CD4-positive, alpha-beta T cell treated with Interferon alpha-2 for 1 hour (primary cell): ENCODE data around the gene CYP4F8.
A peak's percentile ranks its signal among the peaks of the same experiment; 100 is the strongest.
"Not testable (repeated sequence)": the region's sequence is repeated elsewhere in the genome, so short reads cannot be mapped to it uniquely, and the experiment has no call there.

Experiments used
- DNase-seq, 2 donors: peaks; one replicate each; pipeline ENCODE4 v3.0.0-alpha.2; 2020 to 2022

The CYP4F8 gene, protein sequence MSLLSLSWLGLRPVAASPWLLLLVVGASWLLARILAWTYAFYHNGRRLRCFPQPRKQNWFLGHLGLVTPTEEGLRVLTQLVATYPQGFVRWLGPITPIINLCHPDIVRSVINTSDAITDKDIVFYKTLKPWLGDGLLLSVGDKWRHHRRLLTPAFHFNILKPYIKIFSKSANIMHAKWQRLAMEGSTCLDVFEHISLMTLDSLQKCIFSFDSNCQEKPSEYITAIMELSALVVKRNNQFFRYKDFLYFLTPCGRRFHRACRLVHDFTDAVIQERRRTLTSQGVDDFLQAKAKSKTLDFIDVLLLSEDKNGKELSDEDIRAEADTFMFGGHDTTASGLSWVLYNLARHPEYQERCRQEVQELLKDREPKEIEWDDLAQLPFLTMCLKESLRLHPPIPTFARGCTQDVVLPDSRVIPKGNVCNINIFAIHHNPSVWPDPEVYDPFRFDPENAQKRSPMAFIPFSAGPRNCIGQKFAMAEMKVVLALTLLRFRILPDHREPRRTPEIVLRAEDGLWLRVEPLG

DNA sequence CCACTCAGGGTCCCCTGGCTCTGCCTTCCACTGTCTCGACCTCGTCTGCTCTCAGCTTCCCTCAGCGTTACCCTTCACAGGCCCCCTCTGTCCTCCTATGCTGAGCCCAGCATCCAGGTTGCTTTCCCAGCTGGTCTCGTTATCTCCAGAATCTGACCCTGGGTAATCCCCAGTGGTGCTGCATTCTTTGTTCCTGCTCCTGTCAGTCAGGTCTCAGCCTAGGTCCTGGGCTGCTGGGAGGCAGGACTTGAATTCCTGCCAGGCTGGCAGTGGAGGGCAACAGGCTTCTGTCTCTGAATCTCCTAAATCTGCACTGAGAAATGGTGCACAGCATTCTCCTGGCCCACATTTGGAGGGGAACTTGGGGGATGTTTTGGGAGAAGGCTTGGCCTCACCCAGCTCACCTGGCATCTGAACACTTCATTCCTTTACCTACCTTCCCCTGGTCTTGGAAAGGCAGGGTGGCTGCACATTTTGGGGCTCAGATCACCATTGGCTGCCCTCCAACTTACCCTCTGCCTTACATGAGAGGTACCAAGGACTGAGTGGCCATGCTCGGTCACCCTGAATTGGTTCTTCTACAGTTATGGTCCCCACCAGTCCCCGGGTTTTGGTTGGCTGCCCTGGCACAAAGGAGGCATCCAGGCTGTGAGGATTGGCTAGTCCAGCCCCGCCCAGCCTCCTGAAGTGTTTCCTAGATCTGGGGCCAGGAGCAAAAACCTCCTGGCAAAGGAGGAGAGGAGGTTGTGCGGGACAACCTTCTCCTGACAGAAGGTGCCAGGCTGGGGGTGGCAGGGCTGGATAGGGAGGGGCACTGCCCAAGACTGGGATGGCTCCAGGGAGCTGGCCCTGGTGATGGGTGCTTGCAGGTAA is at the start of gene CYP4F8:
Gene CYP4F8, plus strand, starts transcription at position 712 of the 873 bp plus-strand sequence. CDS start 399 bp downstream, outside the sequence.
- DNase-seq: no peak

DNA sequence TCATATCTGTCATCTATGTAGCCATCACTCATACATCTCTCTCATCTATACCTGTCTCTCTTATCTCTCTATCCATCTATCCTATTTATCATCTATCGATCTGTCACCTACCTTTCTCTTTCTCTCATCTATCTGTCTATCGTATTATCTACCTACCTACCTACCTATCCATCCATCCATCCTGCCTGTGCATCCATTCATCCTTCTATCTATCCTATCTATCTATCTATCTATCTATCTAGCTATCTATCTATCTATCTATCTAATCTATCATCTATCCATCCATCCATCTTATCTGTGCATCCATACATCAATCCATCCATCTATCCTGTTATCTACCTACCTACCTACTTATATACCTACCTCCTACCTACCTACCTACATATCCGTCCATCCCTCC is 44.6 kb upstream of the CYP4F8 start:
- DNase-seq: no peak

DNA sequence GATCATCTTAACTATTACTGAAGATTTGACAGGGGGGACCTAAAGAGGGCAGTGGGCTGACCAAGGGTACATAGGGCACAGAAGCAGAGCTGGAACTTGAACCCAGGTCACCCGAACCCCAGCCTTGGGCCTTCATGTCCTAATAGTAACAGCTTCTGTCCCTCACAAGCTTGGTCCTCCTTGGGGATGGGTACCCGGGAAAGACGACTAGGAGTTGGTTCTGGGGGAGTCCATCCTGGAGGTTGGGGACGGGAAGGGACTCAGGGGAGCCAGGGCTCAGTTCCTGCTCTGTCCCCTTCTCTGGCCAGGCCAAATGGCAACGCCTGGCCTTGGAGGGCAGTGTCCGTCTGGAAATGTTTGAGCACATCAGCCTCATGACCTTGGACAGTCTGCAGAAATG is 39.6 kb upstream of the CYP4F8 start:
- no peak for DNase-seq

DNA sequence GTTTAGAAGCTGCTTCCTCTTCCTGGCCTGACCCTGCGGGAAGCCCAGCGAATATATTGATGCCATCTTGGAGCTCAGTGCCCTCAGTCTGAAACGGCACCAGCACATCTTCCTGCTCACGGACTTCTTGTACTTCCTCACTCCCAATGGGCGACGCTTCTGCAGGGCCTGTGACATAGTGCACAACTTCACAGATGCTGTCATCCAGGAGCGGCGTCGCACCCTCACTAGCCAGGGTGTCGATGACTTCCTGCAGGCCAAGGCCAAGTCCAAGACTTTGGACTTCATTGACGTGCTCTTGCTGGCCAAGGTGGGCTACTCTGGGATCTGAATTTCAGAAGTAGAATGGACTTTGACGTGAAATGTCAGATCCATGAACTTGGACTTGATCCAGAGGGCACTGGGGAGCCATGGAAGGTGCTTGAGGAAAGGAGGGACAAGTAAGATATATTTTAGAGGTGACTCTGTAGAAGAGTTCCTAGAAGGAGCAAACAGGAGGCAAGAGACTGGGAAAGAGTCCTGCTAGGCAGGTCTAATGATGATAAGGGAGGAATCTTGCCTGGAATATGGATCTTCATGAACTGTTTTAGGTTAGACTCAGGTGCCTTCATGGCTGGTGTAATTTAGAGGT is 38.4 kb upstream of the CYP4F8 start:
- DNase-seq: no peak

DNA sequence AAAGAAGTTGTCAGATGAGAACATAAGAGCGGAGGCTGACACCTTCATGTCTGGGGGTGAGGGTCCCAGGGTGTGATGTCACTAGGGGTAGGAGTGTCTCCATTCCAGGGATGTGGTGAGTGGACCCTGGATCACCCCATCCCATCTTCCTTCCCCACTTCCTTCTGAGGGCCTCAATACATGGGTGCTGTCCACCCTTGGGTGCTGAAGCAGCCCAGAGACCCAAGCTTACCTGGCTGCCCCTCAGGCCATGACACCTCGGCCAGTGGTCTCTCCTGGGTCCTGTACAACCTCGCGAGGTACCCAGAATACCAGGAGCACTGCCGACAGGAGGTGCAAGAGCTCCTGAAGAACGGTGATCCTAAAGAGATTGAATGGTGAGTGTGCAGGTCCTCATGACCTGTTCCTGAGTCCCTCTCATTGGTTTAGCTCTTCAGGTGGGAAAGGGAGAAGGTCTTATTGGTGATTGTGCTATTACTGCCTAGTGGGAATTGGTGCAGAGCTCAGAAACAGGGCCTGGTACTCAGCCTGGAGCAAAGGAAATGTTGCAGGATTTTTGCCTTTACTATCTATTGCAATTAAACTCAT is 37.7 kb upstream of the CYP4F8 start:
- no peak for DNase-seq

DNA sequence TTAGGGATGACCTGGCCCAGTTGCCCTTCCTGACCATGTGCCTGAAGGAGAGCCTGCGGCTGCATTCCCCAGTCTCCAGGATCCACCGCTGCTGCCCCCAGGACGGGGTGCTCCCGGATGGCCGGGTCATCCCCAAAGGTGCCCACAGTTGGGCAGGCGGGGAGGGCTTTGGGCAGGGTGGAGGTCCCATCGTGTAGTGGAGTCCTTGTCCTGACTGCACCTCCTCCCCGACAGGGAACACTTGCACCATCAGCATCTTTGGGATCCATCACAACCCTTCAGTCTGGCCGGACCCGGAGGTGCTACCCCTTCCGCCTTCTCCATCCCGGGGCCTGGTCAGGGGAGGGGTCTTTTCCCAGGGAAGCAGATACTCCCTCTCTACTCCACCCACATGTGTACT is 31.7 kb upstream of the CYP4F8 start:
- DNase-seq: no peak

DNA sequence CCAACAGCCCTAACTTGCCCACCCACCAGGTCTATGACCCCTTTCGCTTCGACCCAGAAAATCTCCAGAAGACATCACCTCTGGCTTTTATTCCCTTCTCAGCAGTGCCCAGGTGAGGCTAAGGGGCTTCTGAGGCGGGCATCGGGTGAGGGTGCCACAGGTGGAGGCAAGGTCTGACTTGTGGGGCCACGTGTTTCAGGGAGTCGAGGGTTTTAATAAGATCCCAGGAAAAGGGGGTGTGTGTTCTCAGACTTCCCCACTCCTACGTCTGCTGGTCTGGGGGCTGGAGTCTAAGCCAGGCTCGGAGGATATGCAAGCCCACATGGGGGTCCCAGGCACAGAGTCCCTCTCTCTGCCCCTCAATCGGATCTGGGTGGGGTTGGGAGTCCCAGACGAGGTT is 30.9 kb upstream of the CYP4F8 start:
- no peak for DNase-seq

DNA sequence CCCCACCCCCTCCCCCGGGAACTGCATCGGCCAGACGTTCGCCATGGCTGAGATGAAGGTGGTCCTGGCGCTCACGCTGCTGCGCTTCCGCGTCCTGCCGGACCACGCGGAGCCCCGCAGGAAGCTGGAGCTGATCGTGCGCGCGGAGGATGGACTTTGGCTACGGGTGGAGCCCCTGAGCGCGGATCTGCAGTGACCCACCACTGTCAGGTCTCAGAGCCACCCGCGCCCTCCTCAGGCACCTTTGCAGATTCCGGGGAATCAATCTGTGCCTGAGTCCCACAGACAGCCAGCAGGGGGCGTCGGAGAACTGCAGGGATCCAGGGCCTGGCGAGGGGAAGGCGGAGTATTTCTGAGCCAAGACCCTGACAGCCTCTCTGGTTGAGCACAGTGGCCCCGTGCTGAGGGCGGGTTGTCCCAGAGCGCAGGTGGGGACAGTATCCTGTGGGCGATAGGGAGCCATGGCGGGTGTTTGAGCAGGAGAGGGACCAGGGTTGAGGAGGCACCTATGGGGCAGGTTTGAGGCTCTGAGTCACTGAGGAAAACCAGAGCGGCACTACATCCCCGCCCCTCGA is 30.4 kb upstream of the CYP4F8 start:
- DNase-seq: peak; percentile 68 to 79

DNA sequence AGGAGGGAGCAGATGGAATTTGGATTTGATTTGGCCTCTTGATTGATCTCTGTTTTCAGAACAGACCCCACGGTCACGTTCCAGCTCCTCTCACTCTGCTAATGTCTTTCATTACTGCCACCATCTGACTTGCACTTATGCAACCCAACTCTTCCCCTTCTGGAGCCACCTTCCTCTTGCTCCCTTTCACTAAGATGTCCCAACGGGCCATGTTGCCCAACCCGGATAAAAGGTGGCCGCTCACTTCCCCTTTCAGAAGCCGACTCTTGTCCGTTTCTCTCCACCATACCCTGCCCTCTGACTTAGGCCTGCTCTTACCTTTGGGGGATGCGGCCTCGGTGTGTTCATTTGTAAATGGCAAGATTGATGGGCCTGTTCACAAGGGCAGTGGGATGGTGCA is 27.4 kb upstream of the CYP4F8 start:
- DNase-seq: peak; percentile 19 to 61

DNA sequence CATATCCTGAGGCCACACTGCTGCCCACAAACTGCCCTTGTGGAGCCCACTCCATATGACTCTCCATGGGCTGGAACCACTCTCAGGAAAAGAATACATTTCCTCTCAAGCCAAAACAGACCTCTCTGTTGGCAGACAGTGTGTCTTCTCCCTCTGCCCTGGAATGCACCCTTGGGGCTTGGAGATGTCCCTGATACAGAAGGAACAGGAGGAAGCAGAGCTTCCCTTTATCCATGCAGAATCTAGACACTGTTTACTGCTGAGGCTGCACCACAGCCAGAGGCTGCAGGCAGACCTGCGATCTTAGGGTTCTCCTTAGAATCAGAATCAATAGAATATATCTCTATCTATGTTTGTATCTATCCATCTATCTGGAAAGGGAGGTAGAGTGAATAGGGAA is 26.8 kb upstream of the CYP4F8 start:
- DNase-seq: no peak

DNA sequence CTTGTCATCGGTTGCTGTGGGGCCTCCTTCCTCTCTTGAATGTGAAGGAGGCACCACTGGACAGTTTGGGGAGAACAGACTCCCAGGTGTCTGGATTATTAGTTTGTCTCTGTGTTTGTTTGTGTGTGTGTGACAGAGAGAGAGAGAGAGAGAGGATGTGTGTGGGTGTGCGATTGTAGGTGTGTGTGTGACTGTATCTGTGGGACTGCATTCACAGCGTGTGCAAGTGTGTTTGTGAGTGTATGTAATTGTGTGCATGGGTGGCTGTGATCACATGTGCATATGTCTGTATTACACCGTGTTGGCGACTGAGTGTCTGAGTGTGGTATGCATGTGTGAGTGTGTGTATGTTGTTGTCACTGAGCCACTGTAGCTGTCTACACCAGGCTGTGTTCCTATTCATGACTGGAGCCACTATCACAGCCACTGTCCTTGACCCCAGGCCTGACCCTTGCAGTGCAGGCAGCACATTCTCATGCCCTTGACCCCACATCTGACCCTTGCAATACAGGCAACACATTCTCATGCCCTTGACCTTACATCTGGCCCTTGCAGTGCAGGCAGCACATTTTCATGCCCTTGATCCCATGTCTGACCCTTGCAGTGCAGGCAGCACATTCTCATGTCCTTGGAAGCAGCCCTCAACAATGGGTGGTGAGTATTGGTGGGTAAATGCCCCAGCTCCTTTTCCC is 25.1 kb upstream of the CYP4F8 start:
- DNase-seq: no peak

DNA sequence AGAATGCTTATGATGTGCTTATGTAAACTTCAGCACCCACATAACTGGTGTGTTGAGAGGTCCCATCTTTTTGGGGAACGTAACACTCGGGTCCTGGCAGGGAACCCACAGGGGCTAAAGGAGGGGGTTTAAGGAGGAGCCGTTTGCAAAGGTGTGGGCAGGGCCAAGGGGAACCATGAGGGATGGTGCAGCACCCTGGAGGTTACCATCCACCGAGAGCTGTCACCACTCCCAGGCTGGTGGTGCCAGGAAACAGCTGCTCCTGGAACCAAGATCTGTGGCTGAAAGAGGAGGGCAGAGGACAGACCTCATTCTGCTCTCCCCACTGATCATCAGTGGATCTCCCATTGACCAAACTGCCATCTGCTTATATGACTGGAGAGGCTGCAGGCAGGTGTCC is 23.2 kb upstream of the CYP4F8 start:
- no peak for DNase-seq

DNA sequence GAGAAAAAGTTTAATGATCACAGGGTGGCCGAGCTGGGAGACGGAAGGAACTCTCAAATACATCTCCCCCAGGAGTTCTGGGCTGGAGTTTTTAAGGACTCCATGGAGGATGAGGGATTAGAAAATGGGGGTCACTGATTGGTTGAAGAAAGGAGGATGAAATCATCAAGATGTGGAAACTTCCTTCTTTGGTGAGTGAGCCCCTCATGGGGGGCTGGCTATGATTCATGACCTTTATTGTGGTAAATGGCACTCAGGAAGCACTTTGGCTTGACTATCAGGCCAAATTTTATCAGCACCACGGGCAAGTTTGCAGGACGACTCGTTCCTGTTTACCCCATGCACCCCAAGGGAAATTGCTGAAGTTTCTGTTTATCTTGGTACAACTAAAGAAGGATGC is 22.5 kb upstream of the CYP4F8 start:
- DNase-seq: not testable (repeated sequence)

DNA sequence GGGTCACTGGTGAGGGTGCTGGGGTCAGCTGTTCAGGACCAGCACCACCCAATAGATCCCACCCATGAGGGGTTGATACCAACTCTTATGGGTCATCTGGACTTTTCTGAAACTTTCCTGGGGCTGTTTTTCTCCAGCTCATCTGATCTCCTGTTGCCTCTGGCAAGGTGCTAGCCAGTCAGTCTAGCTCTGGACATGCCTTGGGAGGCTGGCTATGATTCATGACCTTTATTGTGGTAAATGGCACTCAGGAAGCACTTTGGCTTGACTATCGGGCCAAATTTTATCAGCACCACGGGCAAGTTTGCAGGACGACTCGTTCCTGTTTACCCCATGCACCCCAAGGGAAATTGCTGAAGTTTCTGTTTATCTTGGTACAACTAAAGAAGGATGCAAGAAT is 21.3 kb upstream of the CYP4F8 start:
- DNase-seq: not testable (repeated sequence)

DNA sequence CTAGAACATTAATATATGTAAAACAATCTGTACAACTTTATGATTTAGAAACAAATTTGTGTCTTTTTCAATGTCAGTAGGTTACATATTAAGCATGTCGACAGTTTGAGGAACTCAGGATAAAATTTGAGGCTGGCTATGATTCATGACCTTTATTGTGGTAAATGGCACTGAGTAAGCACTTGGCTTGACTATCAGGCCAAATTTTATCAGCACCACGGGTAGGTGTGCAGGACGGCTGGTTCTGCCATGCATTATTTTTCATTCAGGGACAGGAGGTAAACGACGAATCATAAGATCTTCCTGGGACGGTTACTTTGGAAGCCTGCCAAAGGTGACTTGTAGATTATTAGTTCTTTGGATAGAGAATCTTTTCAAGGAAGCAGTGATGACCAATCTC is 19.9 kb upstream of the CYP4F8 start:
- no peak for DNase-seq

DNA sequence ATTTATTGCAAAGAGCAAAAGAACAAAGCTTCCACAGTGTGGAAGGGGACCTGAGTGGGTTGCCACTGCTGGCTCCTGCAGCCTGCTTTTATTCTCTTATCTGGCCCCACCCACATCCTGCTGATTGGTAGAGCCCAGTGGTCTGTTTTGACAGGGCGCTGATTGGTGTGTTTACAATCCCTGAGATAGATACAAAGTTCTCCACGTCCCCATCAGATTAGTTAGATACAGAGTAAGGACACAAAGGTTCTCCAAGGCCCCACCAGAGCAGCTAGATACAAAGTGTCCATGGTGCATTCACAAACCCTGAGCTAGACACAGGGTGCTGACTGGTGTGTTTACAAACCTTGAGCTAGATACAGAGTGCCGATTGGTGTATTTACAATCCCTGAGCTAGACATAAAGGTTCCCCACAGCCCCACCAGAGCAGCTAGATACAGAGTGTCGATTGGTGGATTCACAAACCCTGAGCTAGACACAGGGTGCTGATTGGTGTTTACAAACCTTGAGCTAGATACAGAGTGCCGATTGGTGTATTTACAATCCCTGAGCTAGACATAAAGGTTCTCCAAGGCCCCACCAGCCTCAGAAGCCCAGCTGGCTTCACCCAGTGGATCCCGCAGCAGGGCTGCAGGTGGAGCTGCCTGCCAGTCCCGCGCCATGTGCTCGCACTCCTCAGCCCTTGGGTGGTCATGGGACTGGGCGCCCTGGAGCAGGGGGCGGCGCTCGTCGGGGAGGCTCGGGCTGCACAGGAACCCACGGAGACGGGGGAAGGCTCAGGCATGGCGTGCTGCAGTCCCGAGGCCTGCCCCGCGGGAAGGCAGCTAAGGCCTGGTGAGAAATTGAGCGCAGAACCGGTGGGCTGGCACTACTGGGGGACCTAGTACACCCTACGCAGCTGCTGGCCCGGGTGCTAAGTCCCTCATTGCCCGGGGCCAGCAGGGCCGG is 6.8 kb upstream of the CYP4F8 start:
- DNase-seq: not testable (repeated sequence)

DNA sequence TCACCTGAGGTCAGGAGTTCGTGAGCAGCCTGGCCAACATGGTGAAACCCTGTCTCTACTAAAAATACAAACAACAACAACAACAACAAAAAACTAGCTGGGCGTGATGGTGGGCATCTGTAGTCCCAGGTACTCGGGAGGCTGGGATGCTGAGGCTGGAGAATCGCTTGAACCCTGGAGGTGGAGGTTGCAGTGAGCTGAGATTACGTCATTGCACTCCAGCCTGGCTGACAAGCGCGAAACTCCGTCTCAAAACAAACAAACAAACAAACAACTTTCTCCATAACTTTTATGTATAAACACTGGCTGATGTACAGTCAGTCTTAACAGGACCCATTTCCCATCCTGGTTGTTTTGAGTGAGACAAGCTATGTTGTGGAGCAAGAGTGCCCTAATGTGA is 5.8 kb upstream of the CYP4F8 start:
- DNase-seq: no peak

DNA sequence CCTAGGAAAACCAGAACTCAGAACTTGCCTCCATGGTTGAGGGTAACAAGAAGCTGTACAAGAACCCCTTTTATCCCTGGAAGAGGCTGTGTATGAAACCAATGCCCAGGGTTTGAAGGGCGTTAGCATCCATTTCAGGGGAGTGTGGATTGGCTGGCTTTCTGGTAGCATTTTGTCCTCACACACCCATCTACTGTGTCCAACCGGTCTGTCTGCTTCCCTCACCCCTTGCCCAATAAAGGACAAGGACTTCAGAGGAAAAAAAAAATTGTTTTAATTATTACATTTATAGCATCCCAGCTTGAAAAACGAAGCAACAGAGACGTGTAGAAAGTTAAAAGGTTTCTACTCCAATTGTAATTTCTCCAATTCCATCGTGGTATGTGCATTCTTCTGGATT is 2.7 kb upstream of the CYP4F8 start:
- no peak for DNase-seq

DNA sequence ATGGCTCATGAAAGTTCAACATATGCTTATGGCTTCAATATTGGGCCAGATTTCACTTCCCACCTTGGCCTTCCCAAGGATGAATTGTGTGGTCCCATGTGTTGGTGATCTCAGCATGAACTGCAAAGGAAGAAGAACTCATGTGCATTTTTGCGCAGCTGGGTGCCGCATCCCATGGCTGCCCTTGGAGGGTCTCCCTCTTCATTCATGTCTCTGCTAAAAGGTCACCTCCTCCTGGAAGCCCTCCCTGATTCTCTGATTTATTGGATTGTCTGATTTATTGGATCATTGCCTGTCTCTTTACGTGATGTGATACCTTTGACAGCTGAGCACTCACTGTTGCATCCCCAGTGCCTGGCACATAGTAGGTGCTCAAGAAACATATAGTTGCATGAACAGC is 1.7 kb upstream of the CYP4F8 start:
- DNase-seq: no peak

DNA sequence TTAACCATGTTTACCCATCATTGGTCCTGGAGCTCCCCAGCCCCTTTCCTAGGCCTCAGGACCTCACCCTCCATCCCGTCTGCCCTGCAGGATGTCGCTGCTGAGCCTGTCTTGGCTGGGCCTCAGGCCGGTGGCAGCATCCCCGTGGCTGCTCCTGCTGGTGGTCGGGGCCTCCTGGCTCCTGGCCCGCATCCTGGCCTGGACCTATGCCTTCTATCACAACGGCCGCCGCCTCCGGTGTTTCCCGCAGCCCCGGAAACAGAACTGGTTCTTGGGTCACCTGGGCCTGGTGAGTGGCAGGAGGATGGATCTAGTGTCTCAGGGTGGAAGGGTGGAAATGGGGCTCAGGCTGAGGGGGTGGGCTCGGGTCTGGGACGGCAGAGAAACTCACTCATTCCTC is 508 bp downstream of the CYP4F8 start:
- DNase-seq: no peak

DNA sequence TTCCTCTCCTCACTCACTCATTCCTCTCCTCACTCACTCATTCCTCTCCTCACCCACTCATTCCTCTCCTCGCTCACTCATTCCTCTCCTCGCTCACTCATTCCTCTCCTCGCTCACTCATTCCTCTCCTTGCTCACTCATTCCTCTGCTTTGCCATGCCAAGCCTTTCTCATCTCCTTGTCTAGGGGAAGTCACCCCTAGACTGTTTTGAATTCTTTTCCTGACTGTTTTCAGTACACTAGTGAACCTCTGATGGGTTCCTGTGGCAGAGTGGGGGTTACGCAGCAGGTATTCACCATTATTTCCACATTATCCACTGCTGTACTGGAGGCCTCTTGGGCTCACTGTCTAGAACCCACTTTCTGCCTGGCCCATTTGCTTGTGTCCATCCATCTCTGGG is 1.2 kb downstream of the CYP4F8 start:
- no peak for DNase-seq
